Motor neuron (in vitro differentiated cells): ENCODE results near the gene MAU2. TPM values are rescaled to one million over a fixed set of nuclear protein-coding genes. Genes with fewer than 3 reads are reported as not detected.

Source experiments
- ATAC-seq, 8 experiments: fragments of 200-7000 bp; cut with Tn5 transposase; replicated peaks in 6 of 8; 2 replicates each; pipeline ENCODE4 v1.8.0; 2021; ENCODE audit warnings: mild to moderate bottlenecking in 8 of 8, moderate library complexity in 8 of 8
- H3K27ac ChIP-seq, 2 donors: fragments of 250-450 bp; sonication (Bioruptor Pico); 2 replicates each; pipeline ENCODE4 v1.9.0; 2021; ENCODE audit warnings: antibody characterized with exemption in 2 of 2, mild to moderate bottlenecking in 2 of 2, moderate library complexity in 1 of 2
- H3K4me1 ChIP-seq, 2 donors: fragments of 250-450 bp; sonication (Bioruptor Pico); replicated peaks in 1 of 2; 2 replicates each; pipeline ENCODE4 v1.6.1; 2021; ENCODE audit warnings: antibody characterized with exemption in 2 of 2, mild to moderate bottlenecking in 2 of 2, moderate library complexity in 1 of 2
- H3K4me3 ChIP-seq, 5 donors: fragments of 250-450 bp; sonication (Bioruptor Pico); 2 replicates each; pipeline ENCODE4 v1.9.0; 2021; ENCODE audit warnings: antibody characterized with exemption in 5 of 5, mild to moderate bottlenecking in 5 of 5, moderate library complexity in 4 of 5
- WGBS, 10 experiments: fragments of 450-650 bp; shearing (Covaris generic); methylation state at CpG; one replicate each; pipeline ENCODE4 v1.0.0; 2022; 5-methylcytosine and 5-hydroxymethylcytosine counted together
- in situ Hi-C, 9 experiments: fragments of 400-800 bp; cut with MboI; loops; one replicate each; pipeline ENCODE4 v1.15.0; 2021; ENCODE audit warnings: low sequenced_read_pairs in 9 of 9, low pct_unique_long_range_greater_than_20kb in 2 of 9; ENCODE audit not compliant: unreplicated experiment in 9 of 9
- total RNA-seq, 8 experiments: library from RNA; unstranded; fragments of 300-600 nt; gene quantifications; 2 replicates each; pipeline versions ENCODE4 v1.2.3 to v1.2.4, GENCODE V29; 2022

MAU2 gene
- total RNA-seq, 8 experiments from 2014 or later = 17.7 to 67.6 (median 27.4) TPM

GRCh38 chr19:19319732-19320360, 783 bp upstream of the MAU2 start:
- Histone ChIP-seq H3K4me3 (peak overlapping the region; percentile 48 to 94 (median 76)), H3K27ac (peak overlapping the region; percentile 98), H3K4me1 (peaks cover 15 to 16% of the 10 kb centered on the region in 2 donors)
- 0 to 58% (median 10%) methylated on average over 1 to 23 of the region's 32 CpGs for WGBS, 10 experiments
- in situ Hi-C loops = no loop called here
- peak in 2 of 8 experiments; percentile 8 to 10 for ATAC-seq

- 0 to 2% (median 0%) methylated on average over 1 to 18 of the region's 34 CpGs; no CpG with 5 or more reads in 6 of the 10 experiments for WGBS, 10 experiments
- peak overlapping the region; percentile 98 for H3K27ac ChIP-seq
- peak overlapping the region; percentile 48 to 94 (median 76) for H3K4me3 ChIP-seq
- peaks cover 15 to 16% of the 10 kb centered on the region in 2 donors for H3K4me1 ChIP-seq
- in situ Hi-C loops = no loop called here
- ATAC-seq = no peak
Observed at GRCh38 chr19:19321141-19321577, 530 bp downstream of the MAU2 start.

DNA sequence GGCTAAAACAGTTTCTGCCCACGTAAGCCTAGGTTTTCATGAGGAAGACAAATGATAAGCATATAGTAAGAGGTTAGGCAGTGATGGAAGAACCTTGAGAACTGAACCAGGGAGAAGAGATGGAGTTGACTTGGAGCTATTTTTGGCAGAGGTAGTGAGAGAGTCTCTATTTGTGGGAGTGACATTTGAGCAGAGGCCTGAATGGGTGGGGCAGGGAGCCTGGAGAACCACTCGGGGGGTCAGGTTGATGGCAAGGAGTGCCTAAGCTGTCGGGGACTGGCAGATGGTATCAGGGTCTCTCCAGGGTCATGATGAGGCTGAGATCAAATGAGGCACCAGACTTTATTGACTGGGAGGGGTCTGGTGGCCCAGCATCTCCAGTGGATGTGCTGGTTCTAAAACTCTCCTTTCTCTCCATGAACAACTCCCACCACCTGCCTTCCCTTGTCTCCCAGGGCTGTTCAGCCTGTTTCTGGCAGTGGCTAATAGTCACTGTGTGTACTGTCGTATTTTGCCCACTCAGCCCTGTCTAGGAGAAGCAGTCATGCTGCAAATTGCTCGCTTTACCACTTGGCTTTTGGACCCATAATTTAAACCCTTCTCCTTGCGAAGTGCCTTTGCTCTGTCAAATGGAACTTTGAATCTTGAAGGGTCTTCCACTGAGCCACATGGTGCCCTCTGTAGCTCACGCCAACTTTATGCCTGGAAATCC, 3.6 kb downstream of the MAU2 start:
- Histone ChIP-seq H3K27ac (no peak overlapping the region), H3K4me1 (peaks cover 13 to 14% of the 10 kb centered on the region in 2 donors), H3K4me3 (no peak overlapping the region)
- no peak for ATAC-seq
- 73 to 100% (median 100%) methylated on average over 1 to 7 of the region's 7 CpGs; no CpG with 5 or more reads in 1 of the 10 experiments for WGBS, 10 experiments
- in situ Hi-C loops = no loop called here

- 93 to 100% (median 100%) methylated on average over 1 to 4 of the region's 8 CpGs; no CpG with 5 or more reads in 4 of the 10 experiments for WGBS, 10 experiments
- H3K4me3 ChIP-seq = no peak overlapping the region
- no peak for ATAC-seq
- no peak overlapping the region for H3K27ac ChIP-seq
- in situ Hi-C loops = no loop called here
- no peaks in the 10 kb centered on the region for H3K4me1 ChIP-seq
Observed at GRCh38 chr19:19327672-19328071, 7.0 kb downstream of the MAU2 start.

DNA sequence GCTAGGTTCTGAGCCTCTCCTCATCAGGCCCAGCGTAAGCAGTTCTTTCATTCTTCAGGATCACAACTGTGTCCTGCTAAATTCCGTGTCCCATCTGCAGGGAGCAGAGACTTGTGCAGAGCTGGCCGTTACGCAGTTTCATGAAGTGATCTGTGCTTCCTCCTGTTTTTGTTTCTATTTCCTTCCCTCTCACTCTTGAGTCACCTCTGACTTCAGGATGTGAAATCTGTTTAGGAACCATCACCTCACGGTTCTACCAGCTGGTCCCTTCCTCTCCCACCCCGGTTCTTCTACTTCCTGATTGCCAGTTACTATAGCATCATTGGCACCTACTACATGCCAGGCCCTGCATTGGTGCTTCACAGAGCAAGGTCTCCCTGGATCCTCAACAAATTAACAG, 8.5 kb downstream of the MAU2 start:
- in situ Hi-C loops = no loop called here
- Histone ChIP-seq H3K4me3 (no peak overlapping the region), H3K4me1 (no peaks in the 10 kb centered on the region), H3K27ac (no peak overlapping the region)
- 65 to 100% (median 93%) methylated on average over 1 to 5 of the region's 6 CpGs; no CpG with 5 or more reads in 2 of the 10 experiments for WGBS, 10 experiments
- no peak for ATAC-seq

GRCh38 chr19:19334063-19334988, 13.7 kb downstream of the MAU2 start:
- in situ Hi-C loops = no loop called here

GRCh38 chr19:19334989-19335344, 14.3 kb downstream of the MAU2 start:
- ATAC-seq = no peak
- in situ Hi-C loops = no loop called here
- no peaks in the 10 kb centered on the region for H3K4me1 ChIP-seq
- H3K27ac ChIP-seq = no peak overlapping the region
- no peak overlapping the region for H3K4me3 ChIP-seq
- WGBS, 10 experiments = 62 to 94% (median 87%) methylated on average over 2 of the region's 3 CpGs; no CpG with 5 or more reads in 6 of the 10 experiments

More at GRCh38 chr19:19334063-19334988, 13.7 kb downstream of the MAU2 start:
- ATAC-seq = no peak
- 68 to 98% (median 80%) methylated on average over 1 to 7 of the region's 22 CpGs; no CpG with 5 or more reads in 3 of the 10 experiments for WGBS, 10 experiments
- Histone ChIP-seq H3K27ac (no peak overlapping the region), H3K4me3 (no peak overlapping the region), H3K4me1 (no peaks in the 10 kb centered on the region)

DNA sequence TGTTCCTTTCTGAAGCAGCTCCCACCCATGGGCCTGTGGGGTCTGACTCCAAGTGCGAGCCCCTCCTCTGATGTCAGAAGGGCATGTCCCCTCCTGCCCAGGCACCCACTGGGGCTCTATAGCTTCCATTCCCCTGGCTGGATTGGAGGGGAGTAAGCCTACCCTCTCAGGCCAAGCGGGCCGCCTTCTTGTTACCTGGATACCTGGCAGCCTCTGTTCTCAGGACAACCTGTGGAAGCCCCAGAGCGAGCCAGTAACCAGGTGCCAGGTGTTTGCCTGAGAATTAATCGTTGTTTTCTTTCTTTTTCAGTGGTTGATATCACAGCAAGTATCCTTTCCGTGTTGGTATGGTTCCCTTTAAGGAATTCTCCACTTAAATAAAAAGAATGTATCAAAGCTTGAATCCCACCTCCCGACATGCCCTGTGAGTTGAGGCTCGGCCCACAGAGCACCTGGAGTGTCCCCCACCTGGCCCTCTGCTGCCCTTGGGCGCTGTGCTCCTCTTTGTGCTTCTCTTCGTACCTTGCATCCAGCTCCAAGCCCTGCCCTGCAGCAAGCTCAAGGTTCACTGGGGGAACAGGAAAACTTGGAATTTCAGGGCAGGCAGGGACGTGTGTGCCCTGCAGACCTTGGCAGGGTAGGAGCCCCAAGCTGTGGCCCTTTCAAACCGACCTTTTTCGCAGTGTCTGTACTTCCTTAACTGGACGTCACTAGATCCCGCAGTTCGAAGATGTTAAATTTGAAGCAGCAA, 15.0 kb downstream of the MAU2 start:
- in situ Hi-C loops = no loop called here
- H3K4me3 ChIP-seq = no peak overlapping the region
- no peak overlapping the region for H3K27ac ChIP-seq
- ATAC-seq = no peak
- WGBS, 10 experiments = 84 to 100% (median 93%) methylated on average over 2 to 10 of the region's 16 CpGs; no CpG with 5 or more reads in 2 of the 10 experiments
- no peaks in the 10 kb centered on the region for H3K4me1 ChIP-seq

GRCh38 chr19:19336597-19336996, 16.0 kb downstream of the MAU2 start:
- in situ Hi-C loops = no loop called here
- no peak for ATAC-seq
- H3K27ac ChIP-seq = no peak overlapping the region
- 50 to 100% (median 60%) methylated on average over 1 to 3 of the region's 3 CpGs; no CpG with 5 or more reads in 3 of the 10 experiments for WGBS, 10 experiments
- H3K4me3 ChIP-seq = no peak overlapping the region
- no peaks in the 10 kb centered on the region for H3K4me1 ChIP-seq

DNA sequence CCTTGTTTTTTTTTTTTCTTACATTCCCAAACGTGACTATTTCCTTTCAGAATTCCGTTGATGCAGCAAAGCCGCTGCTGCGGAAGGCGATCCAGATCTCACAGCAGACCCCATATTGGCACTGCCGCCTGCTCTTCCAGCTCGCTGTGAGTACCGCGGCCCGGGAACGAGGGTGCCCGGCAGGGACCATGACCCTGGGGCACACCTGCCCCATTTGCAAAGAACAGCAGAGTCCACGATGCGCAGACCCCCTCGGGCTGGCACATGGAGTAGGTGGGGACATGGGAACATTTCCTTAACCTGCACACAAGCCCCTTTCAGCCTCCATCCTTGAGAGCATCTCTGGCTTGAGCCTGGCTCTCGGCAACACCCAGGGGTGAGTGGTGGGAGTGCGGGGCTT, 16.5 kb downstream of the MAU2 start:
- ATAC-seq = no peak
- in situ Hi-C loops = no loop called here
- Histone ChIP-seq H3K27ac (no peak overlapping the region), H3K4me1 (no peaks in the 10 kb centered on the region), H3K4me3 (no peak overlapping the region)
- WGBS, 10 experiments = 85 to 100% (median 97%) methylated on average over 1 to 11 of the region's 17 CpGs; no CpG with 5 or more reads in 4 of the 10 experiments

GRCh38 chr19:19338082-19338481, 17.5 kb downstream of the MAU2 start:
- 100% methylated on average over 1 to 3 of the region's 7 CpGs; no CpG with 5 or more reads in 8 of the 10 experiments for WGBS, 10 experiments
- Histone ChIP-seq H3K4me3 (no peak overlapping the region), H3K4me1 (no peaks in the 10 kb centered on the region), H3K27ac (no peak overlapping the region)
- no peak for ATAC-seq
- in situ Hi-C loops = no loop called here

- no peak for ATAC-seq
Observed at GRCh38 chr19:19341026-19341425, 20.4 kb downstream of the MAU2 start.

More at GRCh38 chr19:19341026-19341425, 20.4 kb downstream of the MAU2 start:
- WGBS, 10 experiments = 85 to 100% methylated on average over 2 to 3 of the region's 11 CpGs; no CpG with 5 or more reads in 8 of the 10 experiments
- Histone ChIP-seq H3K4me3 (no peak overlapping the region), H3K4me1 (no peaks in the 10 kb centered on the region), H3K27ac (no peak overlapping the region)
- in situ Hi-C loops = no loop called here
